Astrocyte of the spinal cord (primary cell): ENCODE results near the gene MUC22.
"Not testable (repeated sequence)": the region's sequence is repeated elsewhere in the genome, so short reads cannot be mapped to it uniquely, and the experiment has no call there.

Experiments
- DNase-seq: peaks from one replicate; pipeline ENCODE4 v3.0.0; 2011; ENCODE audit warnings: low read depth, low spot score
- H3K4me3 ChIP-seq: 2 replicates; pipeline ENCODE4 v1.5.1; 2011; ENCODE audit warnings: low read depth, mild to moderate bottlenecking, low read length, moderate library complexity
- in situ Hi-C: cut with HindIII; loops from 2 replicates; pipeline ENCODE4 v1.10.0; 2017; ENCODE audit warnings: low sequenced_read_pairs
- TF ChIP-seq, protein P1 (sequence below): IDR thresholded peaks from 2 replicates; pipeline ENCODE4 v1.5.1; 2012; ENCODE audit warnings: low read depth, mild to moderate bottlenecking, low read length, inconsistent platforms

Gene MUC22

DNA sequence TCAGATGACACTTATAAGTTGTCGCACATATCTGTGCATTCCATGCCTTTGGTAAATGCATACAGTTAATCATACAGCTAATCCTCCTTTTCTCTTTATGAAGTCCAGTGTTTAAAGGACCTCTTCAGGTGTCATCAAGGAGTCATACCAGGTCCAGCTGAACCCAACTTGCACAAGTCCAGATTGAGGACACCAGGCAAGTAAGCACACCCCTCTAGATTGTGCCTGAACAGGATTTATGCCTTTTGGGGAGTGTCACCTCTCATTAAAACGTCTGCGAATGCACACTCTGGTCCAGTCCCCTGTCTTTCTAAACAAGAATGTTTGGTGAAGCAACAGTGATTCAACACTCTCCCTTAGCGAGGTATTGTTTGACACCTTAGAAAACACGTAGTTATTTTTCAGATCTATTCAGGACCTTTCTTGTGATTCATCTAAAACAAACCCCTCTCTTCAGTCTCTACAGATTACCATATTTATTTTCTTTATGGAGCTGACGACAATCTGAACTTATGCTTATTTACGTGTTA is 53.7 kb downstream of the MUC22 start:
- in situ Hi-C loops, result no loop called here
- no peak for DNase-seq
- TF ChIP-seq, protein P1, sequence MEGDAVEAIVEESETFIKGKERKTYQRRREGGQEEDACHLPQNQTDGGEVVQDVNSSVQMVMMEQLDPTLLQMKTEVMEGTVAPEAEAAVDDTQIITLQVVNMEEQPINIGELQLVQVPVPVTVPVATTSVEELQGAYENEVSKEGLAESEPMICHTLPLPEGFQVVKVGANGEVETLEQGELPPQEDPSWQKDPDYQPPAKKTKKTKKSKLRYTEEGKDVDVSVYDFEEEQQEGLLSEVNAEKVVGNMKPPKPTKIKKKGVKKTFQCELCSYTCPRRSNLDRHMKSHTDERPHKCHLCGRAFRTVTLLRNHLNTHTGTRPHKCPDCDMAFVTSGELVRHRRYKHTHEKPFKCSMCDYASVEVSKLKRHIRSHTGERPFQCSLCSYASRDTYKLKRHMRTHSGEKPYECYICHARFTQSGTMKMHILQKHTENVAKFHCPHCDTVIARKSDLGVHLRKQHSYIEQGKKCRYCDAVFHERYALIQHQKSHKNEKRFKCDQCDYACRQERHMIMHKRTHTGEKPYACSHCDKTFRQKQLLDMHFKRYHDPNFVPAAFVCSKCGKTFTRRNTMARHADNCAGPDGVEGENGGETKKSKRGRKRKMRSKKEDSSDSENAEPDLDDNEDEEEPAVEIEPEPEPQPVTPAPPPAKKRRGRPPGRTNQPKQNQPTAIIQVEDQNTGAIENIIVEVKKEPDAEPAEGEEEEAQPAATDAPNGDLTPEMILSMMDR, result no peak
- H3K4me3 ChIP-seq, result no peak overlapping the region

DNA sequence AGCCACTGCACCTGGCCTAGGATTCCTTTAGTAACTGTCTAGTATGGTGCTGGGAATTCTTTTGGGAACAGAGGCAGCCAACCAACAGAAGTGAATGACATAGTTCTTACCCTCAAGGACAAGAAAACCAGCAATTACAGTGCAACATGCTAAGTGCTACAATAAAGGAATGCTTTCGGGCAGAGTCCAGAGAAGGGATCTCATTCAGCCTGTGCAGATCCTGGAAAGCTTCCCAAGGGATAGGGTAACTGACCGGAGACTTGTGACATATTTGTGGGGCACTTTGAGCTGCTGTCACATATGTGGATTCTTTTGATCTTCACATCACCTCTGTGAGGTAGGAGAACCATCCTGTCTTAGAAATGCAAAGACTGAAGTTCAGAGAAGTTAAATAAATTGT is 55.3 kb downstream of the MUC22 start:
- in situ Hi-C loops, result no loop called here
- TF ChIP-seq, protein P1, result no peak
- H3K4me3 ChIP-seq, result no peak overlapping the region
- DNase-seq, result no peak

DNA sequence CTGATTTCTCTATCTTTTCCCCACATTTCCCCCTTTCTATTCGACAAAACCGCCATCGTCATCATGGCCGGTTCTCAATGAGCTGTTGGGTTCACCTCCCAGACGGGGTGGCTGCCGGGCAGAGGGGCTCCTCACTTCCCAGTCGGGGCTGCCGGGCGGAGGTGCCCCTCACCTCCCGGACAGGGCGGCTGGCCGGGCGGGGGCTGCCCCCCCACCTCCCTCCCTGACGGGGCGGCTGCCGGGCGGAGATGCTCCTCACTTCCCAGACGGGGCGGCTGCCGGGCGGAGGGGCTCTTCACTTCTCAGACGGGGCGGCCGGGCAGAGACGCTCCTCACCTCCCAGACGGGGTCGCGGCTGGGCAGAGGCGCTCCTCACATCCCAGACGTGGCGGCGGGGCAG is 56.8 kb downstream of the MUC22 start:
- H3K4me3 ChIP-seq, DNase-seq, in situ Hi-C loops: not testable (repeated sequence)

DNA sequence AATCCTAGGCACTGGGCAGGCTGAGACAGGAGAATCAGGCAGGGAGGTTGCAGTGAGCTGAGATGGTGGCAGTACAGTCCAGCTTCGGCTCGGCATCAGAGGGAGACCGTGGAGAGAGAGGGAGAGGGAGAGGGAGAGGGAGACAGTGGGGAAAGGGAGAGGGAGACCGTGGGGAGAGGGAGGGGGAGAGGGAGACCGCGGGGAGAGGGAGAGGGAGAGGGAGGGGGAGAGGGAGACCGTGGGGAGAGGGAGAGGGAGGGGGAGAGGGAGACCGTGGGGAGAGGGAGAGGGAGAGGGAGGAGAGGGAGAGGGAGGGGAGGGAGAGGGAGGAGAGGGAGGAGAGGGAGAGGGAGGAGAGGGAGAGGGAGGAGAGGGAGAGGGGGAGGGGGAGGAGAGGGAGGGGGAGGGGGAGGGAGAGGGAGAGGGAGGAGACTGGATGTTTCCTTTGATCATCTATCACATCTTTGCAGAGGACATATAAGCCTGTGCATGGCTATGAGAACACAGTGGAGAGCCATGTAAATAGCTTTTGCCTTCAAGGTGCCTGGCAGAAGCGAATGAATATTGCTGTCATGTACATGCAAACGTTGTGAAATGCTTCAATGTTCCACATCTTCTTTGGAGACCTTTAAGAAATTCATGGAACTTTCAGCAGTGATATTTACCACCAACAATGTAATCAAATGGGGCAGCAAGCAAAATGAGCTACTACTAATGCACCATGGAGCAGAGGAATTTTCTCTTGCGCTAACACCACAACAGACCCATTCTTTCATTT is 57.8 kb downstream of the MUC22 start:
- not testable (repeated sequence) for H3K4me3 ChIP-seq

DNA sequence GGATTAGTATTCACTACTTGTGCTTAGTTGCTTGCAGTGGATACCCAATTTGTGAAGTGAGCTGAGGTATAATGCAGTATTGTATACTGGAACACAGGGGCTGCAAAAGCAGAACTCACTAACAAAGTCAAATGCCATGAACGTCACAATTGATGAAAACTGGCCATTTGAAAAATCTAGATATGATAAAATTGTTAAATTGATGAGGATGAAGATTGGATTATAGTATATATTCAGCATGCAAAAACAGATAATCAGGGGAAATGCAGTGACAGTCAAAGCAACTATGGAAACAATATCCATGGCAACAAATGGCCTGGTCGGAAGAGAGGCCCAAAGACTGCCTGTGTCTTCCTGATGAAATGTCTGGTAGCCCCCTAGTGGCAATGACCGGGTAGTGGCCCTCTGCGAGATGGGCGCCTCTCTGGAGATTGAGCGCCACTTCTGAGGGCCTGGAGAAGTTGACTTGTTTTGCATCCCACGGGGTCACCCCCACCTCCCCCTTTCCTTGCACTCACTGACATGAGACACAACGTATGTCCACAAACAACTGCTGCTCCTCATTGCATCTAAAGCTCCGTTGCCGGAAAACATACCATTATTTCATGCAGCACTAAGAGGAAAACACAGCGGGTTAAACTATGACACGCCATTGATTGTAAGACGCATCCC is 58.5 kb downstream of the MUC22 start:
- TF ChIP-seq, protein P1, result peak; percentile 92
- in situ Hi-C loops, result no loop called here
- peak; percentile 80 for DNase-seq
- no peak overlapping the region for H3K4me3 ChIP-seq

More for the DNA sequence above, 57.8 kb downstream of the MUC22 start:
- DNase-seq, in situ Hi-C loops: not testable (repeated sequence)

DNA sequence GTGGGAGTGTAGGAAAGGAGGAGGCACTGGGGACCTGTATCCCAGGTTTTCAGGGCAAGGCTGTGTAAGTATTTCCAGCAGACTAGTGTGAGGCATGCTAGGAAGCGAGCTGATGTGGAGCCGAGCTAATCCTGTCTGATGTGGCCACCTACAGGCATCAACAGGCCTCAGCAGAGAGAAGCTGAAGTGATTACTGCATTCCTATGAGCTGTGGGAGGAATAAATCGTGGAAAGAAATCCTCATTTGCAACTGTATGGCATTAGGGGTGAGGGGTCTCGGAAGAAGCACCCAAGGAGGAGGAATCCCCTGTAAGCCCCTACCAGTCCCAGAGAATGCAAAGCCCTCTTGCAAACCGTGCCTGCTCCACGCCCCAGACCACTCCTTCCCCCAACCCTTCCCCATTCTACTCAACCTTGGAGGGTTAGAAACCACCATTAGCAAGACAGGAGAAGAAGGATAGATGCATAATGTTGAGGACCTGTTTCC is 60.5 kb downstream of the MUC22 start:
- in situ Hi-C loops, result no loop called here
- peak; percentile 79 for DNase-seq
- no peak overlapping the region for H3K4me3 ChIP-seq
- TF ChIP-seq, protein P1, result peak; percentile 77

DNA sequence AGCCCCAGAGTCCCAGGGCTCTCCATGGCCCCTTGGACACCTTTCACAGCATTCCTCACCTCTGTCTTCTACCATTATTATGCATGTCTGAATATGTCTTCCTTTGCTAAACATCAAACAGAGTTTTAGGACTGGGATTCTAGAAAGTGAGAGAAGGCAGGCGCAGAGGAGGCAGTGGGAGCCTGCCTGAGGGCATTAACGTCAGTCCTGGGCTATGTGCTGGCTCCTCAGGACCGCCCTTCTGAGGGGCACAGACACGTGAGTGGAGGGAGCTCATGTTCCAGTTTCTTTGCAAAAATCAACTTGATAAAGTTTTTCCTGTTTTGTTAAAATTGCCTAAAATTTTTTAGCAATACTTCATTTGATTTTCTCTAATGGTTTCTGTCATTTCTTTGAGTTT is 64.1 kb downstream of the MUC22 start:
- in situ Hi-C loops, result no loop called here
- TF ChIP-seq, protein P1, result no peak
- H3K4me3 ChIP-seq, result no peak overlapping the region
- DNase-seq, result no peak
